Astrocyte (in vitro differentiated cells and primary cell): ENCODE results near the gene RAB40C. TPM values are rescaled to one million over a fixed set of nuclear protein-coding genes. Genes with fewer than 3 reads are reported as not detected.

Source experiments
- DNase-seq: peaks from one replicate; pipeline ENCODE4 v3.0.0-alpha.2; 2010; ENCODE audit warnings: low read depth
- FAIRE-seq: peaks from 2 replicates; lab custom pipeline; 2011; peaks lifted over from hg19 to GRCh38; lab: Jason Lieb, UNC
- H2AFZ ChIP-seq: 2 replicates; pipeline ENCODE4 v1.6.0; 2012; ENCODE audit warnings: low read depth, low read length, inconsistent platforms
- H3K27ac ChIP-seq: 2 replicates; pipeline ENCODE4 v1.5.1; 2011; ENCODE audit warnings: low read depth, low read length, inconsistent platforms
- H3K27me3 ChIP-seq: 2 replicates; pipeline ENCODE4 v1.6.0; 2011; ENCODE audit warnings: low read length, inconsistent platforms; ENCODE audit not compliant: insufficient read depth
- H3K36me3 ChIP-seq: 2 replicates; pipeline ENCODE4 v1.5.1; 2011; ENCODE audit warnings: low read length, inconsistent platforms; ENCODE audit not compliant: insufficient read depth
- H3K4me1 ChIP-seq: 2 replicates; pipeline ENCODE4 v1.5.1; 2011; ENCODE audit warnings: low read length, inconsistent platforms; ENCODE audit not compliant: insufficient read depth
- H3K4me2 ChIP-seq: 2 replicates; pipeline ENCODE4 v1.6.0; 2012; ENCODE audit warnings: low read length, inconsistent platforms
- H3K4me3 ChIP-seq: 2 replicates; pipeline ENCODE4 v1.5.1; 2011; ENCODE audit warnings: low read depth, mild to moderate bottlenecking, low read length, inconsistent platforms; ENCODE audit not compliant: insufficient read depth
- H3K79me2 ChIP-seq: 2 replicates; pipeline ENCODE4 v1.6.0; 2012; ENCODE audit warnings: mild to moderate bottlenecking, low read length, inconsistent platforms; ENCODE audit not compliant: insufficient read depth
- H3K9ac ChIP-seq: 2 replicates; pipeline ENCODE4 v1.6.0; 2012; ENCODE audit warnings: mild to moderate bottlenecking, low read length, inconsistent platforms
- H3K9me3 ChIP-seq: 2 replicates; pipeline ENCODE4 v1.5.1; 2012; ENCODE audit warnings: low read depth, mild to moderate bottlenecking, low read length, inconsistent platforms; ENCODE audit not compliant: insufficient read depth
- H4K20me1 ChIP-seq: 2 replicates; pipeline ENCODE4 v1.6.0; 2012; ENCODE audit warnings: low read length, inconsistent platforms; ENCODE audit not compliant: insufficient read depth
- H3K27ac Mint-ChIP-seq: one replicate; pipeline ENCODE4 v1.8.0; 2021; ENCODE audit warnings: mild to moderate bottlenecking, mixed read lengths; ENCODE audit not compliant: unreplicated experiment
- H3K27me3 Mint-ChIP-seq: one replicate; pipeline ENCODE4 v1.8.0; 2021; ENCODE audit warnings: low read depth, mixed read lengths; ENCODE audit not compliant: unreplicated experiment
- H3K36me3 Mint-ChIP-seq: one replicate; pipeline ENCODE4 v1.8.0; 2021; ENCODE audit warnings: low read depth, mixed read lengths; ENCODE audit not compliant: unreplicated experiment
- H3K4me1 Mint-ChIP-seq: one replicate; pipeline ENCODE4 v1.8.0; 2021; ENCODE audit warnings: low read depth, mixed read lengths; ENCODE audit not compliant: unreplicated experiment
- H3K4me3 Mint-ChIP-seq: one replicate; pipeline ENCODE4 v1.8.0; 2021; ENCODE audit warnings: mild to moderate bottlenecking, moderate library complexity, mixed read lengths; ENCODE audit not compliant: unreplicated experiment
- H3K9me3 Mint-ChIP-seq: one replicate; pipeline ENCODE4 v1.8.0; 2021; ENCODE audit warnings: mild to moderate bottlenecking, mixed read lengths; ENCODE audit not compliant: unreplicated experiment
- CTCF ChIP-seq: IDR thresholded peaks from 2 replicates; pipeline ENCODE4 v1.5.1; 2011; ENCODE audit warnings: low read depth, mild to moderate bottlenecking, inconsistent platforms, low read length, moderate library complexity; ENCODE audit not compliant: insufficient read depth
- EZH2 ChIP-seq: IDR thresholded peaks from 2 replicates; pipeline ENCODE4 v1.6.1; 2012; ENCODE audit warnings: mild to moderate bottlenecking, low read length, inconsistent platforms; ENCODE audit not compliant: insufficient read depth
- total RNA-seq: library from RNA; stranded (reverse); gene quantifications from 2 replicates; pipeline ENCODE4 v1.2.1, GENCODE V29; 2021

The RAB40C gene
- total RNA-seq, 1 donor from 2014 or later = 13.0 TPM

GRCh38 chr16:669666-670065 lies 79.8 kb downstream of the RAB40C start:
- no peak overlapping the region for H3K27ac ChIP-seq
- H3K4me2 ChIP-seq = peak overlapping the region; percentile 85
- Mint-ChIP-seq H3K4me1 (no peaks in the 10 kb centered on the region), H3K27me3 (no peaks in the 10 kb centered on the region), H3K36me3 (no peaks in the 10 kb centered on the region), H3K4me3 (peak overlapping the region; percentile 82), H3K9me3 (no peaks in the 10 kb centered on the region), H3K27ac (no peak overlapping the region)
- H2AFZ ChIP-seq = no peak overlapping the region
- no peak overlapping the region for H3K9ac ChIP-seq
- H3K79me2 ChIP-seq = peaks cover 35% of the 10 kb centered on the region
- no peak for TF ChIP-seq EZH2
- TF ChIP-seq CTCF = no peak
- H3K4me3 ChIP-seq = peak overlapping the region; percentile 80
- H4K20me1 ChIP-seq = peaks cover 47% of the 10 kb centered on the region
- DNase-seq (no peak), FAIRE-seq (no peak)
- H3K36me3 ChIP-seq = no peaks in the 10 kb centered on the region
- peaks cover 5% of the 10 kb centered on the region for H3K4me1 ChIP-seq
- no peaks in the 10 kb centered on the region for H3K9me3 ChIP-seq
- no peaks in the 10 kb centered on the region for H3K27me3 ChIP-seq

- H4K20me1 ChIP-seq = peaks cover 54% of the 10 kb centered on the region
- DNase-seq (no peak), FAIRE-seq (no peak)
- H3K27ac Mint-ChIP-seq = no peak overlapping the region
- no peaks in the 10 kb centered on the region for H3K9me3 Mint-ChIP-seq
- H3K9ac ChIP-seq = no peak overlapping the region
- H3K36me3 Mint-ChIP-seq = no peaks in the 10 kb centered on the region
- H3K4me1 Mint-ChIP-seq = peaks cover 2% of the 10 kb centered on the region
- H3K27ac ChIP-seq = no peak overlapping the region
- H3K4me1 ChIP-seq = peaks cover 11% of the 10 kb centered on the region
- no peak overlapping the region for H3K4me2 ChIP-seq
- H3K27me3 ChIP-seq = no peaks in the 10 kb centered on the region
- no peak overlapping the region for H3K4me3 ChIP-seq
- no peaks in the 10 kb centered on the region for H3K27me3 Mint-ChIP-seq
- H3K36me3 ChIP-seq = no peaks in the 10 kb centered on the region
- H2AFZ ChIP-seq = no peak overlapping the region
- no peaks in the 10 kb centered on the region for H3K9me3 ChIP-seq
- H3K79me2 ChIP-seq = peaks cover 35% of the 10 kb centered on the region
- TF ChIP-seq EZH2 (no peak), CTCF (no peak)
- peak overlapping the region; percentile 66 for H3K4me3 Mint-ChIP-seq
These were observed 80.9 kb downstream of the RAB40C start for GRCh38 chr16:670485-671352.
